GM12878 (cell line): ENCODE results near the gene TTLL11. TPM values are rescaled to one million over a fixed set of nuclear protein-coding genes. Genes with fewer than 3 reads are reported as not detected.

Source experiments
- ATAC-seq: fragments of 200-7000 bp; cut with Tn5 transposase; 3 replicates; pipeline ENCODE4 v1.9.1; 2020; ENCODE audit warnings: mild to moderate bottlenecking, moderate library complexity
- BruUV-seq: library from RNA; stranded (reverse); fragments of 400-500 nt; replicated peaks from 2 replicates; lab custom pipeline; 2021; lab: Mats Ljungman, UMichigan
- CTCF ChIA-PET: fragments of 300-600 bp; sonication (Branson Sonifier 250); formaldehyde crosslinking; extraction: SDS; loops from one replicate; lab custom pipeline; 2021; ENCODE audit warnings: inconsistent platforms; lab: Yijun Ruan, JAX
- POLR2A ChIA-PET: fragments of 350-600 bp; formaldehyde crosslinking; extraction: SDS; loops from one replicate; lab custom pipeline; 2021; ENCODE audit warnings: inconsistent platforms; lab: Charles Lee
- RAD21 ChIA-PET: fragments of 300-600 bp; sonication (Branson Sonifier 250); formaldehyde crosslinking; loops from one replicate; lab custom pipeline; 2023; ENCODE audit warnings: antibody characterized with exemption; ENCODE audit not compliant: unreplicated experiment; lab: Charles Lee
- SMC1A ChIA-PET: fragments of 300-600 bp; sonication (Branson Sonifier 250); formaldehyde crosslinking; loops from one replicate; lab custom pipeline; 2023; ENCODE audit not compliant: unreplicated experiment, uncharacterized antibody; lab: Charles Lee
- DNase-seq: peaks from one replicate; pipeline ENCODE4 v3.0.0-alpha.2; 2011; ENCODE audit warnings: low read depth, low spot score
- FAIRE-seq: peaks from 3 replicates; lab custom pipeline; 2011; peaks lifted over from hg19 to GRCh38; lab: Jason Lieb, UNC
- H2AFZ ChIP-seq: 2 replicates; pipeline ENCODE4 v1.6.0; 2011; ENCODE audit warnings: low read depth, low read length, control low read depth; ENCODE audit not compliant: control insufficient read depth
- H3K27ac ChIP-seq: 2 replicates; pipeline ENCODE4 v1.5.1; 2011; ENCODE audit warnings: control low read depth; ENCODE audit not compliant: control insufficient read depth, insufficient read depth
- H3K27me3 ChIP-seq, 2 experiments: replicated peaks in 1 of 2; 2 replicates each; pipeline versions ENCODE4 v1.6.0 to v1.6.1; 2011; ENCODE audit warnings: low read length in 1 of 2; ENCODE audit not compliant: control insufficient read depth in 2 of 2, insufficient read depth in 2 of 2
- H3K36me3 ChIP-seq, 2 experiments: 2 replicates each; pipeline ENCODE4 v1.5.1; 2011; ENCODE audit warnings: low read length in 1 of 2; ENCODE audit not compliant: control insufficient read depth in 2 of 2, insufficient read depth in 2 of 2
- H3K4me1 ChIP-seq: 2 replicates; pipeline ENCODE4 v1.6.1; 2011; ENCODE audit warnings: mild to moderate bottlenecking, low read length, moderate library complexity, mixed read lengths; ENCODE audit not compliant: control insufficient read depth, insufficient read depth
- H3K4me2 ChIP-seq: 2 replicates; pipeline ENCODE4 v1.6.0; 2011; ENCODE audit warnings: control low read depth; ENCODE audit not compliant: control insufficient read depth, insufficient read depth
- H3K4me3 ChIP-seq: fragments of 200-600 bp; sonication (generic); 2 replicates; pipeline ENCODE4 v1.5.1; 2016
- H3K79me2 ChIP-seq: 2 replicates; pipeline ENCODE4 v1.6.0; 2011; ENCODE audit warnings: low read length; ENCODE audit not compliant: control insufficient read depth, insufficient read depth
- H3K9ac ChIP-seq: 2 replicates; pipeline ENCODE4 v1.8.0; 2011; ENCODE audit warnings: low read length, control low read depth, mixed read lengths; ENCODE audit not compliant: control insufficient read depth, insufficient read depth
- H3K9me3 ChIP-seq: replicated peaks from 3 replicates; pipeline ENCODE4 v1.5.1; 2011; ENCODE audit warnings: mild to moderate bottlenecking, low read length; ENCODE audit not compliant: control insufficient read depth, insufficient read depth
- H4K20me1 ChIP-seq: 2 replicates; pipeline ENCODE4 v1.6.0; 2011; ENCODE audit not compliant: control insufficient read depth, insufficient read depth
- BMI1 ChIP-seq: fragments of 450-650 bp; IDR thresholded peaks from 2 replicates; pipeline ENCODE4 v1.6.1; 2016; ENCODE audit warnings: mild to moderate bottlenecking, moderate library complexity, borderline replicate concordance
- KLF5 ChIP-seq: fragments of 450-650 bp; IDR thresholded peaks from 2 replicates; pipeline ENCODE4 v1.6.1; 2014; ENCODE audit warnings: mild to moderate bottlenecking; ENCODE audit not compliant: partially characterized antibody
- MEF2B ChIP-seq: fragments of 450-650 bp; IDR thresholded peaks from 2 replicates; pipeline ENCODE4 v1.6.1; 2018; ENCODE audit warnings: mild to moderate bottlenecking, moderate library complexity; ENCODE audit not compliant: partially characterized antibody, poor library complexity, severe bottlenecking
- MYC ChIP-seq: IDR thresholded peaks from 2 replicates; pipeline ENCODE4 v1.6.1; 2011; ENCODE audit warnings: mild to moderate bottlenecking, low read length, moderate library complexity, inconsistent platforms; ENCODE audit not compliant: insufficient read depth, insufficient replicate concordance, insufficient read length, severe bottlenecking
- NFIC ChIP-seq: IDR thresholded peaks from 2 replicates; pipeline ENCODE4 v1.6.1; 2012; ENCODE audit warnings: low read depth, mild to moderate bottlenecking, inconsistent platforms, low read length, moderate library complexity
- NFYA ChIP-seq: IDR thresholded peaks from 2 replicates; pipeline ENCODE4 v1.6.1; 2011; ENCODE audit warnings: low read depth, mild to moderate bottlenecking, low read length, improper control_type of control experiment, borderline replicate concordance
- PML ChIP-seq: IDR thresholded peaks from 2 replicates; pipeline ENCODE4 v1.6.1; 2012; ENCODE audit warnings: low read length, inconsistent platforms
- TARDBP ChIP-seq: IDR thresholded peaks from 2 replicates; pipeline ENCODE4 v1.6.1; 2016; ENCODE audit warnings: borderline replicate concordance
- TBL1XR1 ChIP-seq: IDR thresholded peaks from 2 replicates; pipeline ENCODE4 v1.6.1; 2012; ENCODE audit warnings: low read depth, low read length, improper control_type of control experiment
- WGBS: methylation state at CpG from one replicate; pipeline ENCODE4 v1.1.6; 2016; ENCODE audit warnings: low lambda C conversion rate; ENCODE audit not compliant: insufficient replicate concordance, insufficient coverage; ENCODE audit errors: missing lambda C conversion rate; 5-methylcytosine and 5-hydroxymethylcytosine counted together
- in situ Hi-C: fragments of 300-500 bp; cut with MboI; formaldehyde crosslinking; loops from 9 replicates; pipeline ENCODE4 v1.14.3; 2018; ENCODE audit warnings: mixed read lengths
- intact Hi-C: fragments of 100-400 bp; cut with micrococcal nuclease; formaldehyde crosslinking; loops from one replicate; pipeline ENCODE4 v1.14.2; 2022; ENCODE audit not compliant: unreplicated experiment
- polyA plus RNA-seq, 11 experiments: library from polyadenylated mRNA; depleted of rRNA in 4 of 11; unstranded in 6 of 11; stranded (reverse) in 5 of 11; fragments of >200 nt; fragmentation: Nextera tagmentation in 4 of 11; fragmentation: Illumina TruSeq in 1 of 11; extraction: Ambion mirVana in 4 of 11; extraction: Trizol in 1 of 11; gene quantifications; 1 replicate in 1 of 11; 2 replicates in 10 of 11; pipeline versions ENCODE4 v1.2.1 to v1.2.3, GENCODE V29; 2011 to 2016; ENCODE audit warnings: inconsistent platforms in 2 of 11, missing spikeins in 2 of 11, low read depth in 1 of 11
- total RNA-seq, 4 experiments: library from RNA; depleted of rRNA in 3 of 4; stranded (reverse); fragments of >200 nt in 3 of 4; fragmentation: Illumina TruSeq in 1 of 4; extraction: Trizol in 1 of 4; gene quantifications; 2 replicates each; pipeline versions ENCODE4 v1.2.1 to v1.2.3, GENCODE V29; 2013 to 2021
- TF ChIP-seq, protein P1 (sequence below): fragments of 450-650 bp; formaldehyde crosslinking; IDR thresholded peaks from 2 replicates; pipeline ENCODE4 v1.4.0; 2020; ENCODE audit warnings: mild to moderate bottlenecking, moderate library complexity

The TTLL11 gene
- total and polyA plus RNA-seq, 10 of the 15 experiments (the other 5 are each of a cell fraction or from before 2014, with no cell fraction given) = 1.2 to 3.7 (median 2.9) TPM

DNA sequence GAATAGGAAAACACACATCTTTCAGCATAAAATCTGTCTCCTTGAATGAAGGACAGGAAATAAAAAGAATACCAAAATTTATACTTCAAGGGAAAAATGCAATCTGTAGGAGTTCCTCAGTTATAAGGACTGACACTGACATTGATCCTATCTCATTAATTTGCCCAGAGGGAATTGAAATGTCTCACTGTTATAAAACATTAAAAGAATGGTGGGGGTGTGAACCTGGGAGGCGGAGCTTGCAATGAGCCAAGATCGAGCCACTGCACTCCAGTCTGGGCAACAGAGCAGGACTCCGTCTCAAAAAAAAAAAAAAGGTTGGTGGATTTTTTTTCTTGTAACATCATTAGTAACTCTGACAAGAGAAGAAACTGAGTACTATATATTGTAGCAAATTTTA is 60.8 kb downstream of the TTLL11 start:
- DNase-seq = no peak
- no peak overlapping the region for H3K4me3 ChIP-seq
- CTCF ChIA-PET = interaction anchor here (0.7 kb wide), 1 partner anchor 343 kb away, joined by 3 read pairs; no protein-coding TSS in a partner anchor

DNA sequence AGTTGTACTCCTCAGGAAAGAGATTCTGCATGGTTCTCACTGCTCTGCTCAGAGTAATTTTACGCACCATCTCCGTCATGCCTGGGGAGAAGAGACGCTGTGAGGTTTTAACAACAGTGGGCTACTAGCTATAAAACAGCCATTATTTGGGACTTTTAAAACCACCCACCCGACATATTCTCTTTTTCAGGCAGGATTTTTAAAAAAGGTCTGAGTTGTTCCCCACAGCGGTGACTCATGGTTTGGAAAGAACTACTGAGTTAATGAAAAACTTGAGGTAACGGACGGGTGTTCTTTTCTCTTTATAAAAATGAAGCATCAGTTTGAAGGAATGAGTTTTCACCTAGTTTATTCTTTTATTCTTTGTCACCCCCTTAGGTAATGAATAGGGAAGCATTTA is 61.3 kb downstream of the TTLL11 start:
- no peak for FAIRE-seq
- no peak for TF ChIP-seq PML
- TF ChIP-seq NFYA = no peak
- no peak for TF ChIP-seq TARDBP
- TF ChIP-seq TBL1XR1 = no peak
- TF ChIP-seq, protein P1, sequence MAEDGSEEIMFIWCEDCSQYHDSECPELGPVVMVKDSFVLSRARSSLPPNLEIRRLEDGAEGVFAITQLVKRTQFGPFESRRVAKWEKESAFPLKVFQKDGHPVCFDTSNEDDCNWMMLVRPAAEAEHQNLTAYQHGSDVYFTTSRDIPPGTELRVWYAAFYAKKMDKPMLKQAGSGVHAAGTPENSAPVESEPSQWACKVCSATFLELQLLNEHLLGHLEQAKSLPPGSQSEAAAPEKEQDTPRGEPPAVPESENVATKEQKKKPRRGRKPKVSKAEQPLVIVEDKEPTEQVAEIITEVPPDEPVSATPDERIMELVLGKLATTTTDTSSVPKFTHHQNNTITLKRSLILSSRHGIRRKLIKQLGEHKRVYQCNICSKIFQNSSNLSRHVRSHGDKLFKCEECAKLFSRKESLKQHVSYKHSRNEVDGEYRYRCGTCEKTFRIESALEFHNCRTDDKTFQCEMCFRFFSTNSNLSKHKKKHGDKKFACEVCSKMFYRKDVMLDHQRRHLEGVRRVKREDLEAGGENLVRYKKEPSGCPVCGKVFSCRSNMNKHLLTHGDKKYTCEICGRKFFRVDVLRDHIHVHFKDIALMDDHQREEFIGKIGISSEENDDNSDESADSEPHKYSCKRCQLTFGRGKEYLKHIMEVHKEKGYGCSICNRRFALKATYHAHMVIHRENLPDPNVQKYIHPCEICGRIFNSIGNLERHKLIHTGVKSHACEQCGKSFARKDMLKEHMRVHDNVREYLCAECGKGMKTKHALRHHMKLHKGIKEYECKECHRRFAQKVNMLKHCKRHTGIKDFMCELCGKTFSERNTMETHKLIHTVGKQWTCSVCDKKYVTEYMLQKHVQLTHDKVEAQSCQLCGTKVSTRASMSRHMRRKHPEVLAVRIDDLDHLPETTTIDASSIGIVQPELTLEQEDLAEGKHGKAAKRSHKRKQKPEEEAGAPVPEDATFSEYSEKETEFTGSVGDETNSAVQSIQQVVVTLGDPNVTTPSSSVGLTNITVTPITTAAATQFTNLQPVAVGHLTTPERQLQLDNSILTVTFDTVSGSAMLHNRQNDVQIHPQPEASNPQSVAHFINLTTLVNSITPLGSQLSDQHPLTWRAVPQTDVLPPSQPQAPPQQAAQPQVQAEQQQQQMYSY (CRISPR knock-in tag) = no peak
- TF ChIP-seq NFIC = no peak
- TF ChIP-seq MYC = no peak
- TF ChIP-seq KLF5 = no peak
- ChIA-PET POLR2A (no interaction called here), CTCF (interaction anchor here (0.7 kb wide), 1 partner anchor 342 kb away, joined by 3 read pairs; no protein-coding TSS in a partner anchor), SMC1A (no interaction called here), RAD21 (no interaction called here)
- Histone ChIP-seq H4K20me1 (no peaks in the 10 kb centered on the region), H3K27ac (no peak overlapping the region), H3K4me2 (no peak overlapping the region), H3K4me1 (no peaks in the 10 kb centered on the region), H3K9me3 (no peaks in the 10 kb centered on the region), H2AFZ (no peak overlapping the region), H3K79me2 (no peaks in the 10 kb centered on the region), H3K27me3 (no peaks in the 10 kb centered on the region), H3K4me3 (no peak overlapping the region), H3K36me3 (no peaks in the 10 kb centered on the region; a peak in 1 of 4 replicates), H3K9ac (no peak overlapping the region)
- intact Hi-C loops (no loop called here), in situ Hi-C loops (no loop called here)
- ATAC-seq = no peak
- no TSS peak for BruUV-seq
- DNase-seq = no peak
- WGBS = 76% methylated on average over 7 of the region's 7 CpGs

More for the DNA sequence above, 60.8 kb downstream of the TTLL11 start:
- H3K4me2 ChIP-seq = no peak overlapping the region
- H4K20me1 ChIP-seq = no peaks in the 10 kb centered on the region
- H3K4me1 ChIP-seq = no peaks in the 10 kb centered on the region
- H3K79me2 ChIP-seq = no peaks in the 10 kb centered on the region
- SMC1A ChIA-PET = no interaction called here
- TF ChIP-seq BMI1 (no peak), PML (no peak), MEF2B (no peak)
- TF ChIP-seq, all 136 proteins: peak for 0
- no peak overlapping the region for H3K9ac ChIP-seq
- H3K27ac ChIP-seq = no peak overlapping the region
- RAD21 ChIA-PET = no interaction called here
- in situ Hi-C loops (no loop called here), intact Hi-C loops (no loop called here)
- ATAC-seq (no peak), FAIRE-seq (no peak)
- POLR2A ChIA-PET = interaction anchor here (0.6 kb wide), 1 partner anchor 9 kb away, joined by 3 read pairs; no protein-coding TSS in a partner anchor
- H3K36me3 ChIP-seq = no peaks in the 10 kb centered on the region; a peak in 1 of 4 replicates
- BruUV-seq = no TSS peak
- H3K9me3 ChIP-seq = no peaks in the 10 kb centered on the region
- H3K27me3 ChIP-seq = no peaks in the 10 kb centered on the region
- WGBS = 98% methylated on average over 3 of the region's 3 CpGs
- no peak overlapping the region for H2AFZ ChIP-seq
